MM.1S (cell line): ENCODE data around the gene CR2.

Experiments
- EZH2 ChIP-seq: fragments of 300-600 bp; sonication (generic); optimal IDR thresholded peaks from 2 replicates; pipeline ENCODE3; 2017; ENCODE audit warnings: low read depth, mild to moderate bottlenecking, antibody characterized with exemption, low read length, mixed read lengths
- EZH2phosphoT487 ChIP-seq: fragments of 300-600 bp; sonication (generic); IDR thresholded peaks from 2 replicates; pipeline ENCODE4 v1.6.1; 2018; ENCODE audit warnings: antibody characterized with exemption, low read length
- TF ChIP-seq, protein P1 (sequence below): fragments of 300-600 bp; sonication (generic); IDR thresholded peaks from 2 replicates; pipeline ENCODE4 v1.5.1; 2016; ENCODE audit warnings: antibody characterized with exemption, low read length, mixed read lengths

DNA sequence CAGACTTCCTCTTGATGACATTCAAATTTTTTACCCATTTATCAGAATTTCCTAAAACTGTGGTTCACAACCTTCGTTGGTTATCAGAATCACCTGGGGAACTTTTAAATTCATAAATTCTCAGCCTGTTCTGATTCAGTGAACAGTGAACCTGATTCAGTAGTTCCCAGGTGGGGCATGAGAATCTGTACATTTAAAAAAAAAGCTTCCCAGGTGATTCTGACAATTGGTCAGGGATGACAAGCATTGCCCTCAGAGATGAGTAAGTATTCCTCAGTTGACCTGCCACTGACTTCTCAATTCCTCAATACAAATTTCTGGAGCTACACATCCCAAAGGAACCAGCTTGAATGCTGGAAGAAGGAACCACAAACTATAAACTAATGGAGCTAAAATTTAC, 23.5 kb upstream of the CR2 start:
- TF ChIP-seq, protein P1, sequence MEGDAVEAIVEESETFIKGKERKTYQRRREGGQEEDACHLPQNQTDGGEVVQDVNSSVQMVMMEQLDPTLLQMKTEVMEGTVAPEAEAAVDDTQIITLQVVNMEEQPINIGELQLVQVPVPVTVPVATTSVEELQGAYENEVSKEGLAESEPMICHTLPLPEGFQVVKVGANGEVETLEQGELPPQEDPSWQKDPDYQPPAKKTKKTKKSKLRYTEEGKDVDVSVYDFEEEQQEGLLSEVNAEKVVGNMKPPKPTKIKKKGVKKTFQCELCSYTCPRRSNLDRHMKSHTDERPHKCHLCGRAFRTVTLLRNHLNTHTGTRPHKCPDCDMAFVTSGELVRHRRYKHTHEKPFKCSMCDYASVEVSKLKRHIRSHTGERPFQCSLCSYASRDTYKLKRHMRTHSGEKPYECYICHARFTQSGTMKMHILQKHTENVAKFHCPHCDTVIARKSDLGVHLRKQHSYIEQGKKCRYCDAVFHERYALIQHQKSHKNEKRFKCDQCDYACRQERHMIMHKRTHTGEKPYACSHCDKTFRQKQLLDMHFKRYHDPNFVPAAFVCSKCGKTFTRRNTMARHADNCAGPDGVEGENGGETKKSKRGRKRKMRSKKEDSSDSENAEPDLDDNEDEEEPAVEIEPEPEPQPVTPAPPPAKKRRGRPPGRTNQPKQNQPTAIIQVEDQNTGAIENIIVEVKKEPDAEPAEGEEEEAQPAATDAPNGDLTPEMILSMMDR, result no peak
- TF ChIP-seq EZH2, result no peak
- TF ChIP-seq EZH2phosphoT487, result no peak
